KOPT-K1 (cell line): ENCODE measurements around the gene GLTPD2.
"Not testable (repeated sequence)": the region's sequence is repeated elsewhere in the genome, so short reads cannot be mapped to it uniquely, and the experiment has no call there.

Experiments
- H3K27ac ChIP-seq: fragments of 200-600 bp; sonication (generic); 2 replicates; pipeline ENCODE4 v1.5.1; 2016; ENCODE audit warnings: antibody characterized with exemption, mild to moderate bottlenecking, low read depth, low read length; ENCODE audit not compliant: poor library complexity, severe bottlenecking
- H3K36me3 ChIP-seq: fragments of 200-600 bp; sonication (generic); 2 replicates; pipeline ENCODE4 v1.5.1; 2017; ENCODE audit warnings: antibody characterized with exemption, mild to moderate bottlenecking, low read length, moderate library complexity; ENCODE audit not compliant: insufficient read depth
- H3K9me3 ChIP-seq: fragments of 200-600 bp; sonication (generic); 2 replicates; pipeline ENCODE4 v1.5.1; 2017; ENCODE audit warnings: antibody characterized with exemption, low read length, mild to moderate bottlenecking; ENCODE audit not compliant: insufficient read depth, poor library complexity, severe bottlenecking

GLTPD2 gene

GRCh38 chr17:4812690-4813089 is 23.9 kb downstream of the GLTPD2 start:
- no peaks in the 10 kb centered on the region for H3K9me3 ChIP-seq
- no peaks in the 10 kb centered on the region for H3K36me3 ChIP-seq
- no peak overlapping the region for H3K27ac ChIP-seq

DNA sequence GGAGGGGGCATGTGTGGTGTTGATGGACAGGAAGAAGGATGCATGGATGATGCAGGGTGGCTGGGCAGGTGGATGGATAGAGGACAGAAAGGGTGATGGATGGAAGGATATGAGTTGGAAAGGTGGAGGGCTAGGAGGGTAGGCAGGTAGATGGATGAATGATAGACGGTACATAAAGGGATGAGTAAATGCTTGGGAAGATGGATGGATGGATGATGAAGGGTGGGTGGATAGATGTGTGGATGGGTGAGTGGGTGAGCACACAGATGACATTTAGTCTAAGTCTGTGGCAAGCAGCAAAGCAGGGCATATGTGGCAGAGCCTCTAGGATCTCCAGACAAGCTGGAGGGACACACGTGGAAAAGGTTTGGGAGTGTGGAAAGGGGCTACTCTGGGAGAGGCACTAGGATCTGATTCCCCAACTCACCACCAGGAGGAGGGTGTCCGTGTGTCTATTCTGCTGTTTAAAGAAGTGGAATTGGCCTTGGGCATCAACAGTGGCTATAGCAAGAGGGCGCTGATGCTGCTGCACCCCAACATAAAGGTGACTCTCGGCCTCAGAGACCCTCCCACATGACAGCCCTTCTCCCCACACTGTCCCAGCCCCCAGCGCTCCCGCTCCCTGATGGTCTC is 26.4 kb downstream of the GLTPD2 start:
- H3K9me3 ChIP-seq: no peaks in the 10 kb centered on the region
- no peaks in the 10 kb centered on the region for H3K36me3 ChIP-seq

GRCh38 chr17:4816826-4817225 is 28.1 kb downstream of the GLTPD2 start:
- H3K27ac ChIP-seq: no peak overlapping the region
- H3K36me3 ChIP-seq: no peaks in the 10 kb centered on the region

More for the DNA sequence above, 26.4 kb downstream of the GLTPD2 start:
- no peak overlapping the region for H3K27ac ChIP-seq

GRCh38 chr17:4818276-4818675 is 29.5 kb downstream of the GLTPD2 start:
- Histone ChIP-seq H3K36me3 (no peaks in the 10 kb centered on the region), H3K9me3 (no peaks in the 10 kb centered on the region)

More at GRCh38 chr17:4816826-4817225, 28.1 kb downstream of the GLTPD2 start:
- H3K9me3 ChIP-seq: no peaks in the 10 kb centered on the region

DNA sequence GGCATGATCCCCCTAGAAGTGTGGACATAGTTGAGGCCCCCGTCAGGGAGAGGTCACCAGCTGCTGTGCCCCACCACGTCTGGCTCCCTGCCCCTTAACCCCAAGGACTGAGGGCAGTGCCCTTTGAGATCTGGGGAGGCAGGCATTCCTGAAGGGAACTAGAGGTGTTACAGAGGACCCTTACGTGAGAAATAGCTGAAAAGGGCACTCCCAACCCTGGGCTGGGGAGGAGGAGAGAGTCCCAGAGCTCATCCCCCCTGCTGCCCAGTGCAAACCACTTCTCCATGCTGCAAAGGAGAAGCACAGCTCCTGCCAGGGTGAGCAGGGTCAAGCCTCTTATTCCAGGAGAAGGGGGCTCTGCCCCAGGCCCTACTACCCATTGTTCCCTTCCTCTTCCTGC is 34.1 kb downstream of the GLTPD2 start:
- Histone ChIP-seq H3K9me3 (no peaks in the 10 kb centered on the region), H3K27ac (no peak overlapping the region), H3K36me3 (no peaks in the 10 kb centered on the region)

More at GRCh38 chr17:4818276-4818675, 29.5 kb downstream of the GLTPD2 start:
- no peak overlapping the region for H3K27ac ChIP-seq

DNA sequence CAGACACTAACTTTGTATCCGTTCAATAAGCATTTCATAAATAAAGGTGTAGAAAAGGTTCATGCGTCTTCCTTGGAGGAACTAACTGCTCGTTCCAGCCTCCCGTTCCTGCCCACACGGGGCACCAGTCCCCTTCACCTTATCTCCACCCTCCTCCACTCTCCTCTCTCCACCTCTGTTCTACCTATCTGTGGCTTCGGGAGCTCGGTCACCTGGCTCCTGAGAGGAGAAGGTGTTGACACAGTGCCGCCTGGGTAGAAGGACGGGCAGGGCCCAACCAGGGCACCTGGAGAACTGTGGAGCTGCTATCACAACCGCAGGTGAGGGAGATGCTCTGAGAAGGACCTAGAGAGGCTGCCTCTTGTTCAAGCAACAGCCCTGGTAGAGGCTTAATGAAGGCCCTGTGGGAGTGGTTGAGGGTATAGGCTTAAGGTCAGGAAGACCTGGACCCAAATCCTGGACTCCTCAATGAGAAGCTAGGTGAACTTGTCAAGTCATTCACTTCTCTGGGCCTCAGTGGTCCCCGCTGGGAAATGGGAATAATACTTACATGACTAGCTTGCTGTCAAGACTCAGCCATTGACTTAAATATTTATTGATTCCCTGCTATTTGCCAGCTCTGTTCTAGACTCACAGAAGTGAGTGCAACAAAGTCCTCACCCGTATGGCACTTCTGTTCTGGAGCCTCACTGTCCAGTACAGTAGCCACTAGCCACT is 34.8 kb downstream of the GLTPD2 start:
- no peak overlapping the region for H3K27ac ChIP-seq
- H3K36me3 ChIP-seq: no peaks in the 10 kb centered on the region
- H3K9me3 ChIP-seq: no peaks in the 10 kb centered on the region

DNA sequence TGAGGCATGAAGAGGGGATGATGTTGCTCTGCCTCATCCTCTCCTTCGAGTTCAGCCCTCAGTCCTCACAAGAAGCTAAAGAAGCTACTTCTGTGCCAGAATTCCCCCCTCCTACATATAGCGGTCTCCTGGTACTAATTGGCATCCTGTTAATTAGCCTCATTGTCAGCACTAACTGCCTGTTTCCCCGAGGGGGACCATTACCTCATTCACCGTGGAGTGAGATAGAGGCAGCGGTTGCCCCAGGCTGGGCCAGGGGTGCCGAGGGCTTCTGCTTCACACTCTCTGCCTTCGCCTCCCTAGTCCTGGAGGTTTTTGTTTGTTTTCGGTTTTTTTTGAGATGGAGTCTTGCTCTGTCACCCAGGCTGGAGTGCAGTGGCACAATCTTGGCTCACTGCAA is 38.6 kb downstream of the GLTPD2 start:
- no peaks in the 10 kb centered on the region for H3K36me3 ChIP-seq

GRCh38 chr17:4832829-4833177 is 44.0 kb downstream of the GLTPD2 start:
- H3K9me3 ChIP-seq, H3K36me3 ChIP-seq: not testable (repeated sequence)
- H3K27ac ChIP-seq: peak overlapping the region; percentile 59

More for the DNA sequence above, 38.6 kb downstream of the GLTPD2 start:
- Histone ChIP-seq H3K27ac (no peak overlapping the region), H3K9me3 (no peaks in the 10 kb centered on the region)

- Histone ChIP-seq H3K36me3 (no peaks in the 10 kb centered on the region), H3K9me3 (no peaks in the 10 kb centered on the region), H3K27ac (peak within 1 kb of the TSS; percentile 59)
Measured at GRCh38 chr17:4833178-4833940, 44.6 kb downstream of the GLTPD2 start, which contains the start of gene MINK1. MINK1 (plus strand) TSS chr17:4833340; CDS start chr17:4833584, 244 bp downstream.

GRCh38 chr17:4833941-4834680 is 45.3 kb downstream of the GLTPD2 start:
- Histone ChIP-seq H3K9me3 (no peaks in the 10 kb centered on the region), H3K27ac (peak overlapping the region; percentile 59), H3K36me3 (no peaks in the 10 kb centered on the region)

- Histone ChIP-seq H3K36me3 (no peaks in the 10 kb centered on the region), H3K9me3 (no peaks in the 10 kb centered on the region), H3K27ac (no peak overlapping the region)
Measured at GRCh38 chr17:4834681-4835020, 45.9 kb downstream of the GLTPD2 start.

- Histone ChIP-seq H3K36me3 (no peaks in the 10 kb centered on the region), H3K27ac (no peak overlapping the region), H3K9me3 (no peaks in the 10 kb centered on the region)
Measured at GRCh38 chr17:4836221-4836620, 47.5 kb downstream of the GLTPD2 start.

- Histone ChIP-seq H3K27ac (no peak overlapping the region), H3K9me3 (no peaks in the 10 kb centered on the region), H3K36me3 (no peaks in the 10 kb centered on the region)
Measured at GRCh38 chr17:4837471-4838308, 48.9 kb downstream of the GLTPD2 start.

GRCh38 chr17:4838309-4838785 is 49.6 kb downstream of the GLTPD2 start:
- Histone ChIP-seq H3K36me3 (no peaks in the 10 kb centered on the region), H3K9me3 (no peaks in the 10 kb centered on the region), H3K27ac (no peak overlapping the region)
